ENCODE data around the gene UCK2.

DNA sequence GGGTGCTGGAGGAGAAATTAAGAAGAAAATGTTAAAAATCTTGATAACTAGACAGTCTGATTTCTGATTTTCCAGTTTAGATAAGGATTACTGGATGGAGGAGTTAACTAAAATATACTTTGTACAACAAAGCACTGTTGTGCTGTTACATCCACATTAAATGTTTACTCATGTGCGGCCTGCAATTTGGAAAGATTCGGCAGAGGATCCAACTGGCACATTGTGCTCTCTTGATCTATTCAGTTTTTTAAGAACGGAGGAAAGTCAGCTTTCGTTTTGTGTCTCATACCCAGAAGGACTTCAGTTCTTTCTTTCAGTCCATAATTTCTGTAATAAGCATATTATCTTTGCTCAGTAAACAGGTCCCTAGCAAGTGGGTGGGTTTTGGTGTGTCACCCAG lies 52.5 kb downstream of the UCK2 start:
- TF ChIP-seq, protein P1, sequence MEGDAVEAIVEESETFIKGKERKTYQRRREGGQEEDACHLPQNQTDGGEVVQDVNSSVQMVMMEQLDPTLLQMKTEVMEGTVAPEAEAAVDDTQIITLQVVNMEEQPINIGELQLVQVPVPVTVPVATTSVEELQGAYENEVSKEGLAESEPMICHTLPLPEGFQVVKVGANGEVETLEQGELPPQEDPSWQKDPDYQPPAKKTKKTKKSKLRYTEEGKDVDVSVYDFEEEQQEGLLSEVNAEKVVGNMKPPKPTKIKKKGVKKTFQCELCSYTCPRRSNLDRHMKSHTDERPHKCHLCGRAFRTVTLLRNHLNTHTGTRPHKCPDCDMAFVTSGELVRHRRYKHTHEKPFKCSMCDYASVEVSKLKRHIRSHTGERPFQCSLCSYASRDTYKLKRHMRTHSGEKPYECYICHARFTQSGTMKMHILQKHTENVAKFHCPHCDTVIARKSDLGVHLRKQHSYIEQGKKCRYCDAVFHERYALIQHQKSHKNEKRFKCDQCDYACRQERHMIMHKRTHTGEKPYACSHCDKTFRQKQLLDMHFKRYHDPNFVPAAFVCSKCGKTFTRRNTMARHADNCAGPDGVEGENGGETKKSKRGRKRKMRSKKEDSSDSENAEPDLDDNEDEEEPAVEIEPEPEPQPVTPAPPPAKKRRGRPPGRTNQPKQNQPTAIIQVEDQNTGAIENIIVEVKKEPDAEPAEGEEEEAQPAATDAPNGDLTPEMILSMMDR (IDR thresholded peaks at IDR 0.05; ENCODE audit: low read depth, low read length), result no peak
- TF ChIP-seq EZH2phosphoT487 (IDR thresholded peaks at IDR 0.05; ENCODE audit: low read depth), result no peak
